HL-60/S4 (cell line): ENCODE data around the gene TRIM32.

Experiments used
- in situ Hi-C: fragments of 300-500 bp; cut with MboI; formaldehyde crosslinking; loops from 2 replicates; pipeline ENCODE4 v1.14.3; 2022; ENCODE audit warnings: low sequenced_read_pairs

Gene TRIM32

GRCh38 chr9:116750510-116750909 lies 63.4 kb downstream of the TRIM32 start:
- in situ Hi-C loops, result no loop called here
